GM12891 (cell line): ENCODE data around the gene CHIA.

Experiments used
- DNase-seq: peaks from one replicate; pipeline ENCODE4 v3.0.0; 2011; ENCODE audit warnings: low spot score; ENCODE audit not compliant: insufficient read length
- FAIRE-seq: peaks from 2 replicates; lab custom pipeline; 2011; peaks lifted over from hg19 to GRCh38; lab: Jason Lieb, UNC
- PAX5 ChIP-seq: IDR thresholded peaks from 2 replicates; pipeline ENCODE4 v1.6.1; 2011; ENCODE audit warnings: low read length, moderate library complexity, mild to moderate bottlenecking; ENCODE audit not compliant: insufficient read depth, severe bottlenecking
- POLR2A ChIP-seq: IDR thresholded peaks from 2 replicates; pipeline ENCODE4 v1.6.1; 2011; ENCODE audit warnings: low read depth, low read length, control low read depth
- POLR2AphosphoS5 ChIP-seq: IDR thresholded peaks from 2 replicates; pipeline ENCODE4 v1.6.1; 2011; ENCODE audit warnings: low read depth, low read length, control low read depth
- POU2F2 ChIP-seq: IDR thresholded peaks from 2 replicates; pipeline ENCODE4 v1.6.1; 2011; ENCODE audit warnings: low read depth, mild to moderate bottlenecking, control low read depth, low read length, moderate library complexity
- SPI1 ChIP-seq: IDR thresholded peaks from 2 replicates; pipeline ENCODE4 v1.6.1; 2011; ENCODE audit warnings: low read depth, low read length, control low read depth
- TAF1 ChIP-seq: IDR thresholded peaks from 2 replicates; pipeline ENCODE4 v1.6.1; 2011; ENCODE audit warnings: low read depth, low read length, control low read depth

CHIA gene

DNA sequence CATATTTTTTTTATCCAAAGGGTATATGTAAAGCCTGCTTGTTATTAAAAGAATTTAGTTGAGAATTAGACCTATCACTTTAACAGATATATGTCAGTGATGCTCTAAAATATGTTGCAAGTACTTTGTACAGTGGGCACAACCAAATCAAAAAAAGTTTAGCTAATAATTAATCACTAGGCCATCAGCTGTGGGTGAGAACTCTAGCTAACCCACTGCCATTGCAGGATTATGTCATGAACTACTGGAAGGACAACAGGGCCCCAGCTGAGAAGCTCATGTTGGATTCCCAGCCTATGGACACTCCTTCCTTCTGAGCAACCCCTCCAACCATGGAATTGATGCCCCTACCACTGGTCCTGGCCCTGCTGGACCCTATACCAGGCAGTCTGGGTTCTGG lies 6.8 kb upstream of the CHIA start:
- FAIRE-seq (no peak), DNase-seq (no peak)
- TF ChIP-seq SPI1 (no peak), POLR2AphosphoS5 (no peak), POLR2A (no peak), TAF1 (no peak), PAX5 (no peak), POU2F2 (no peak)

DNA sequence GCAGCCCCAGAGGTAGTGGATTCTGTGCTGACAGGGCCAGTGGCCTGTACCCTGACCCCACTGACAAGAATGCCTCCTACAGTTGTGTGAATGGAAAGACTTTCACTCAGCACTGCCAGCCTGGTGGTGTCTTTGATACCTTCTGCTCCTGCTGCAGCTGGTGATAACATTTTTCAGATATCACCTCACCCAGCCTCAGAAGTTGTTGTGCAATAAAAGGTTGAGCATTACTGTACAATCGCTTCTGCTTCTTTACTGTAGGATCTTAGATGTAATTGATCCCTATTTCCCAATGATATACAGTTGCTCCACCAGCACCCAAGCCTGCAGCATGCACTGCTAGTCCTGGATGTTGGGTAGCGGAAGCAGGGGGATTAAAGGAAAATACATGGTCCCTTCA lies 4.8 kb upstream of the CHIA start:
- DNase-seq (no peak), FAIRE-seq (no peak)
- TF ChIP-seq POLR2A, result no peak
- TF ChIP-seq PAX5, result no peak
- TF ChIP-seq TAF1, result no peak
- no peak for TF ChIP-seq POLR2AphosphoS5
- no peak for TF ChIP-seq SPI1
- TF ChIP-seq POU2F2, result no peak

DNA sequence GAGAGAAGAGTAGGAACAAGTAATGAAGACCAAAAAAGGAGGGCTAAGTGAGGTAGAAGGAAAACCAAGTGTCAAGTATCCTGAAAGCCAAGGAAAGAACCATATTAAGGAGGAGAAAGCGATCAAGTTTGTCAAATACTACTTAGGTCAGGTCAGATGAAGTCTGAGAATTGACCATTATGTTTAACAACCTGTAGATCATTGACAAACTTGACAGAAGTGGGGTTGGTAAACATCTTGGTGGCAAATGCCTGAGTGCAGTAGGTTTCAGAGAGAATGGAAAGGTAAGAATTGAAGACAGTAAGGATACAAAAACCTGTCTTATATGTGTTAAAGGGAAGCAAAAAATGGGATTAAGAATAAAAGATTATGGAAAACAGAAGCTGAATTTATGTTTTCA lies 3.7 kb upstream of the CHIA start:
- DNase-seq (no peak), FAIRE-seq (no peak)
- TF ChIP-seq POU2F2 (no peak), POLR2AphosphoS5 (no peak), POLR2A (no peak), SPI1 (no peak), PAX5 (no peak), TAF1 (no peak)

DNA sequence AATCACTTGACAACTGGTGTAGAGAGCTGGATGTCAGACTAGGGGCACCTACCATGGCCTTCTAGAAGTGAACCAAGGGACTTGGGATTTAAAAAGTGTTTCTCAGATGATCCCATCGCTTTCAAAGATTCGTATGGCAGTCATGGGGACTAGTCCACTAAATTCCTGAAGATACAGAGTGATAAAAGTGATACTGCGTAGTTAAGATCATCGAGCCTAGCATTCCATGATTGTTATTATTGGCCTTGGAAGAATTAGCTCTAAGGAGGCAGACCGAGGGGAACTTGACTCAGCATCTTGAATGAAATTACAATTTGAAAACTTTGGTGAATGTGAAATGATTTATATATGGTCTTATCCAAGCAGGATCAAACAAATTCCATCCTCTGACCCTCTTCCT lies 1.3 kb upstream of the CHIA start:
- FAIRE-seq (no peak), DNase-seq (no peak)
- TF ChIP-seq SPI1 (no peak), POU2F2 (no peak), PAX5 (no peak), TAF1 (no peak), POLR2AphosphoS5 (no peak)

DNA sequence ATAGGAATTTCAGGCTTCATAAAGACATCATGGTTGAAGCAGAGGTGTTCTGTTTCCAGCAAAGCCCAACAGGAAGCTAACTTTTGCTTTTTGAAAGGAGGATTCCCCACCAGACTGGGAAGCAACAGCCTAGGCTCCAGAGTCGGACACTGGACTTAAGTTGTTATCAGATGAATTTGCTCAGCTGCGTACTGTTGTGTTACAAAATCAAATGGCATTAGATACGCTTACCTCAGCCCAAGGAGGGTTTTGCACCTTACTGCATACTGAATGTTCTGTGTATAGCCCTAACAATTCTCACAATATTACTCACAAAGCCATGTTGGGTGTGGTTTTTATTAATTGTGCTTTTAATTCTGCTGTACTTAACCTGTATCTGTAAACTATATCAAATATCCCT lies 547 bp upstream of the CHIA start:
- FAIRE-seq (no peak), DNase-seq (no peak)
- TF ChIP-seq PAX5, result no peak
- TF ChIP-seq TAF1, result no peak
- TF ChIP-seq POLR2A, result no peak
- no peak for TF ChIP-seq POU2F2
- no peak for TF ChIP-seq POLR2AphosphoS5
- TF ChIP-seq SPI1, result no peak

DNA sequence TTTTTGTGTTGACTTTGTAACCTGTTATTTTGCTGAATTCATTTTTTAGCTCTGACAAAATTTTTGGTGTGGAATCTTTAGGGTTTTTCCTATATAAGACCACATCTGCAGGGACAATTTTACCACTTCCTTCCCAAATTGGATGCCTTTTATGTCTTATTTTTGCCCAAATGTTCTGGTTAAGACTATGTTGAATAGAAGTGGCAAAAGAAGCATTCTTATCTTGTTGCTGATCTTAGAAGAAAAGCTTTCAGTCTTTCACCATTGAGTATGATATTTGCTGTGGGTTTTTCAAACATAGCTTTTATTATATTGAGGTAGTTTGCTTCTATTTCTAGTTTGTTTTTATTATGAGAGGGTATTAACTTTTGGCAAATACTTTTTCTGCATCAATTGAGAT lies 3.7 kb downstream of the CHIA start:
- DNase-seq (no peak), FAIRE-seq (no peak)
- no peak for TF ChIP-seq POLR2A
- TF ChIP-seq POU2F2, result no peak
- no peak for TF ChIP-seq PAX5
- TF ChIP-seq POLR2AphosphoS5, result no peak
- TF ChIP-seq TAF1, result no peak
- TF ChIP-seq SPI1, result no peak

DNA sequence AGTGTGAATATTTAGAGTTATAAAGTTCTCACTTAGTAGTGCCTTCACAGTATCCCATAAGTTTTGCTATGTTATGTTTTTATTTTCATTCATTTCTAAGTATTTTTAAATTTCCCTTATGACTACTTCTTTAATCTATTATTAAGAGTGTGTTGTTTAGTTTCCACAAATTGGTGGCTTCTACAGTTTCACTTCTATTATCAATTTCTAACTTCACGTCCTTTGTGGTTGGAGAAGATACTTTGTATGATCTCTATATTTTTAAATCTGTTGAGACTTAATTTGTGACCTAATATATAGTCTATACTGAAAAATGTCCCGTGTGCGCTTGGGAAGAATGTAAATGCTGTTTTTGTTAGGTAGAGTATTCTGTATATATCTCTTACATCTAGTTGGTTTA lies 11.7 kb downstream of the CHIA start:
- DNase-seq (no peak), FAIRE-seq (no peak)
- TF ChIP-seq PAX5 (no peak), POU2F2 (no peak), TAF1 (no peak), SPI1 (no peak), POLR2A (no peak), POLR2AphosphoS5 (no peak)

DNA sequence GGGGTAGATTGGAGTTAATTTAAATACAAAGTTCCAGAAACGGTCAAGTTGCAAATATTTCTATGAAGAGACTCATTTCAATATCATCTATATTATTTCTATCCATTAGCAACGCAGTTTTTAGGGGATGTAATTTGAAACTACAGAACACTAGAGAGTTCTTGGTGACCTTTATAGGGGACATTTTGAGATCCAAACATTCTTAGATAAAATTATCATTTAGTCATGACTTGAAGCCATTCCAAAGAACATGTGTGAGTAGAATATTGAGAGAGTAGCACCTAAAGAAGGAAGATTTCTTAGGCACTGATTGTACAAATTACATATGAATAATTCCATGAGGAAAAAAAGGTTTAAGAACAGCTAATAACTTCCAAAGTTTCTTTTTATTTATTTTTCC lies 19.0 kb downstream of the CHIA start:
- FAIRE-seq (no peak), DNase-seq (no peak)
- TF ChIP-seq SPI1, result no peak
- no peak for TF ChIP-seq POLR2A
- no peak for TF ChIP-seq TAF1
- no peak for TF ChIP-seq PAX5
- no peak for TF ChIP-seq POLR2AphosphoS5
- no peak for TF ChIP-seq POU2F2

DNA sequence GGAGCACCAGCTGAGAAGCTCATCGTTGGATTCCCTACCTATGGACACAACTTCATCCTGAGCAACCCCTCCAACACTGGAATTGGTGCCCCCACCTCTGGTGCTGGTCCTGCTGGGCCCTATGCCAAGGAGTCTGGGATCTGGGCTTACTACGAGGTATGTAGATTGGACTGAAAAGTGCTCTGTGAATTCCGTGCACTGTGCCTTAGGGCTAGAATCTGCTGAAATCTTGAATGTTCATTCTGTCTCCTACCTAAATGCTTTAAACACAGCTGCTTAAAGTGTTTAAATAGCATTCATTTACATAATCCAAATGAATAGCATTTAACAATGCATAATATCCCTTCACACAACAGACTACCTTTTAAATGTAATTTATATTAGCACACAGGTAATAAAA lies 27.9 kb downstream of the CHIA start:
- DNase-seq, result no peak
- TF ChIP-seq PAX5, result no peak
- no peak for TF ChIP-seq POU2F2
- no peak for TF ChIP-seq SPI1
- TF ChIP-seq POLR2AphosphoS5, result no peak
- no peak for TF ChIP-seq POLR2A
- TF ChIP-seq TAF1, result no peak
- no peak for FAIRE-seq

DNA sequence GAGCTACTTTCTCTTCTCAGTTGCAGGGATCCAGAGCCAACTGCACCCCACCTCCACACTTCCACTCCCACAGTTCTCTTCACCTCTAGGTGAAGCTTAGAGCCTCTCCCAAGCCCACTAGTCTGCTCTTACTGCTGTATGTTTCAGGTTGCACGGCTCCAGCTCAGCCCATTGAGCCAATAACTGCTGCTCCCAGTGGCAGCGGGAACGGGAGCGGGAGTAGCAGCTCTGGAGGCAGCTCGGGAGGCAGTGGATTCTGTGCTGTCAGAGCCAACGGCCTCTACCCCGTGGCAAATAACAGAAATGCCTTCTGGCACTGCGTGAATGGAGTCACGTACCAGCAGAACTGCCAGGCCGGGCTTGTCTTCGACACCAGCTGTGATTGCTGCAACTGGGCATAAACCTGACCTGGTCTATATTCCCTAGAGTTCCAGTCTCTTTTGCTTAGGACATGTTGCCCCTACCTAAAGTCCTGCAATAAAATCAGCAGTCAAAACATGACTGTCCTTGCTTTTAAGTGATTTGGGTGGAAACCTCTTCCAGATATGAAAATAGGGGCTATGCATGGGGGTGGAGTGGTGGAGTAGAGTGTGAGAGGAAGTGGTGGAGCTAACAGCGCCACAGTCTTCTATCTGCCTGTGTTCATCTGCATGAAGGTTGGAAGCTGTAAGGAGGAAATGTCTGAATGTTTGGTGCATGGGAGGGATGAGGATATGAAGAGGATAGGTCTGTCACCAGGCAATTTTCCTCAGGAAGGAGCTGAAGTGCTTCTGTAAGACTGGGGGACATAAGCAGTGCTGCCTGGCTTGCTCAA lies 29.6 kb downstream of the CHIA start:
- FAIRE-seq (no peak), DNase-seq (no peak)
- TF ChIP-seq SPI1 (peak; percentile 61), POLR2AphosphoS5 (no peak)
